Naive B cell (primary cell): ENCODE measurements around the gene MAPKAPK2. TPM values are rescaled to one million over a fixed set of nuclear protein-coding genes. Genes with fewer than 3 reads are reported as not detected.
A peak's percentile ranks its signal among the peaks of the same experiment; 100 is the strongest.

Experiments
- ATAC-seq, 2 donors: fragments of 150-1000 bp; cut with Tn5 transposase; 2 replicates each; pipeline ENCODE4 v1.10.0; 2021; ENCODE audit warnings: low read depth in 2 of 2, mild to moderate bottlenecking in 2 of 2, moderate library complexity in 2 of 2
- DNase-seq: peaks from one replicate; pipeline ENCODE4 v3.0.0; 2022
- H3K27ac Mint-ChIP-seq, 6 donors: one replicate each; pipeline ENCODE4 v1.8.0; 2020 to 2022; ENCODE audit warnings: mild to moderate bottlenecking in 6 of 6, mixed read lengths in 6 of 6, moderate library complexity in 5 of 6, inconsistent platforms in 2 of 6
- H3K27me3 Mint-ChIP-seq, 3 donors: one replicate each; pipeline ENCODE4 v1.8.0; 2021 to 2022; ENCODE audit warnings: mixed read lengths in 3 of 3, mild to moderate bottlenecking in 1 of 3
- H3K36me3 Mint-ChIP-seq, 2 donors: one replicate each; pipeline ENCODE4 v1.8.0; 2020 to 2022; ENCODE audit warnings: mixed read lengths in 2 of 2, inconsistent platforms in 1 of 2, mild to moderate bottlenecking in 1 of 2
- H3K4me1 Mint-ChIP-seq, 3 donors: one replicate each; pipeline ENCODE4 v1.8.0; 2020 to 2022; ENCODE audit warnings: mixed read lengths in 3 of 3, inconsistent platforms in 1 of 3, mild to moderate bottlenecking in 1 of 3, moderate library complexity in 1 of 3
- H3K4me3 Mint-ChIP-seq, 8 donors: one replicate each; pipeline ENCODE4 v1.8.0; 2020 to 2022; ENCODE audit warnings: mild to moderate bottlenecking in 8 of 8, mixed read lengths in 8 of 8, moderate library complexity in 8 of 8, inconsistent platforms in 2 of 8
- H3K9me3 Mint-ChIP-seq, 7 donors: one replicate each; pipeline ENCODE4 v1.8.0; 2020 to 2022; ENCODE audit warnings: mixed read lengths in 7 of 7, mild to moderate bottlenecking in 5 of 7, inconsistent platforms in 2 of 7, moderate library complexity in 1 of 7
- polyA plus RNA-seq, 6 donors: library from polyadenylated mRNA; unstranded; fragments of 300-500 nt; fragmentation: Illumina TruSeq; gene quantifications; one replicate each; pipeline ENCODE4 v1.2.3, GENCODE V29; 2021; ENCODE audit warnings: low read depth in 6 of 6

MAPKAPK2 gene
- polyA plus RNA-seq, 6 donors from 2014 or later, result 1.7 to 3.6 (median 2.8) TPM

DNA sequence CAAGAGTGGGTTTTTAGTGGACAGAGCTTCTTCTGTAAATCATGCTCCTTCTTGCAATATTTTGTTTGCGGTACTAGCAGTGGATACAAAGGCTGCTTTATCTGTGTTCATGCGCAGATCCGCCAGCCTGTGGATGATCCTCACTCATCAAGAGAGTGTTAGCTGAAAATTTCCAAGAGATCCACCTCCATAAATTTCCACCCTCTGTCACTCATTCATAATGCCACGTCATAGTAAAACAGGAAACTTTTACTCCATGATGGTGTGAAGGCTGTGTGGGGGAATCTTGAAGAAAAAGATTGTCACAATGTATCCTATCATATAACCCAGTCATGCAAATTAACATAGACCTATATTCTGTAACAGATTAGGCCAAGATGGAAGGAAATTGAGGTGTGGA, 4.4 kb upstream of the MAPKAPK2 start:
- H3K27ac Mint-ChIP-seq, result peak overlapping the region in 4 of 6 donors; percentile 17 to 95 (median 83)
- no peaks in the 10 kb centered on the region for H3K36me3 Mint-ChIP-seq
- no peak for DNase-seq
- ATAC-seq, result no peak
- peaks cover 8 to 18% (median 17%) of the 10 kb centered on the region in 3 donors for H3K27me3 Mint-ChIP-seq
- peaks cover 57 to 73% (median 68%) of the 10 kb centered on the region in 3 donors for H3K4me1 Mint-ChIP-seq
- H3K9me3 Mint-ChIP-seq, result no peaks in the 10 kb centered on the region
- peak overlapping the region in 3 of 8 donors; percentile 61 to 91 (median 75) for H3K4me3 Mint-ChIP-seq

DNA sequence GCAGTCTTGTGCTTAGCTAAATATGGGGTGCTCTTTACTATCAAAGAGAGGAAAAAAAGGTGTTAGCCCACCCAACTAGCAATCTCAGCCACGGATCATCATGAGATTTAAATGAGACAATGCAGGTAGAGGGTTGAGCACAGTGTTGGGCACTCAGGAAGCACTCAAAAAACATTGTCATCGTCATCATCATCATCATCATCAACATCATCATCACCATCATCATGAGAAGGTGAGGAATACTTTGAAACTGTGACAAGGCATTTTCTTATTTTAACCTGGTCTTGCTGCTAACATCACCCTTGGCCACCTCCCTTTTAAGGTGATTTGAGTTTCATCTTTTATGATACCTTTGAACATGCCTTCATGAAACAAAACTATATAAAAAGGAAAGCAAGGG, 3.3 kb upstream of the MAPKAPK2 start:
- H3K27ac Mint-ChIP-seq, result peak overlapping the region in 1 of 6 donors; percentile 24
- peaks cover 5 to 13% (median 8%) of the 10 kb centered on the region in 3 donors for H3K27me3 Mint-ChIP-seq
- ATAC-seq, result no peak
- H3K4me1 Mint-ChIP-seq, result peaks cover 60 to 73% (median 66%) of the 10 kb centered on the region in 3 donors
- no peaks in the 10 kb centered on the region for H3K36me3 Mint-ChIP-seq
- no peak for DNase-seq
- no peaks in the 10 kb centered on the region for H3K9me3 Mint-ChIP-seq
- peak overlapping the region in 2 of 8 donors; percentile 49 to 67 for H3K4me3 Mint-ChIP-seq

DNA sequence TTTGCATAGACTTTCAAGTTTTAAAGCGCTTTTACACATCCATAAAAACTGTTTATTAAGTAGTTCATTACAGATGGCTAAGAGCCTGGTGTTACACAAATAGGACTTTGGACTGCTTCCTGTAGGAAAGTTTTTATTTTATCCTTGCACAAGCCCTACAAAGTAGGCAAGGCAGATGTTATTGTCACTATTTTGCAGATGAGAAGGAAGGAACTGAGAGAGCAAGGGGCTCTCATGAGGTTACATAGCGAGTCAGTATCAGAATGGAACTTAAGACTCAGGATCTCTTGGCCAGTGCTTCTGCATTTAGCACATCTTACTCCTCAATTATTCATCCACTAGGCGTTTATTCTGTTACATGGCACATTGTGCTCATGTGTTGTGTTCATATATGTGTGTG, 2.6 kb upstream of the MAPKAPK2 start:
- ATAC-seq (no peak), DNase-seq (no peak)
- Mint-ChIP-seq H3K27me3 (peaks cover 5 to 7% (median 5%) of the 10 kb centered on the region in 3 donors), H3K36me3 (no peaks in the 10 kb centered on the region), H3K27ac (peak overlapping the region in 1 of 6 donors; percentile 43), H3K9me3 (no peaks in the 10 kb centered on the region), H3K4me1 (peaks cover 64 to 75% (median 68%) of the 10 kb centered on the region in 3 donors), H3K4me3 (peak overlapping the region in 7 of 8 donors; percentile 30 to 81 (median 65))

DNA sequence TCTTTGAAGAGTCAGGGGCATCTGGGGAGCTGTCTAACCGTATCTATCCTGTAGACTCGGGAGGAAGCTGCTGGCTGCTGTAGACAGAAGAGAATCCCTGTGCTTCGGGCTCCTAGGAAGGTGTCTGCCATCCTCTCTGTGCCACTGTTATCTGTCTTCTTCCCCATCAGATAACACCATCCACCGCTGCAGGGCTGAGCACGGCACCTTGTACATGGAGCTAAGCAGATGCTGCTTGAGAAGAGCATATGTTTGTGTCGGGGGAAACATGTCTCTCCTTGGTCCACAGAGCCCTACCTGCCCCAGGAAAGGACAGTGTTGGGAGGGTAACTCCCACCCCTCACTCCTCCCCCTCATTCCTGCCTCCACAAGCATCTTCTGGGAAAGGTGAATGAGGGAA, 1.4 kb upstream of the MAPKAPK2 start:
- H3K27ac Mint-ChIP-seq, result no peak overlapping the region
- no peaks in the 10 kb centered on the region for H3K9me3 Mint-ChIP-seq

DNA sequence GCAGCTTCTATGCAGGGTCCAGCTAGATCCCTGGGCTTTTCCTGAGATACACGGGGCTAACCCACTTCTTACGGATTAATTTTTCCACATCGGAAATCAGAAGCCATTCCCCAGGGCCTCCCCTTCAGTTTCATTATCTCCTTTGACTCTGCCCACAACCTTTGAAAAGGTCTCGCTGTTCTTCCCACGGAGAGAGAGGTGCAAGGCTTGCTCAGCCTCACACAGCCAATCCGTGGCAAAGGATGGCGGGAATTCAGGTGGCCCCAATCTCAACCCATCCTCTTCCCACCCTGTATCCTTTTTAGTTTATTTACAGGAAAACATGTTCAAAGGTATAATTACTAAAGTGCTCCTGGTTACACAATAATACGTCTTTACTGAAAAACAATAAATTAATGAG, 702 bp upstream of the MAPKAPK2 start:
- Mint-ChIP-seq H3K9me3 (no peaks in the 10 kb centered on the region), H3K36me3 (no peaks in the 10 kb centered on the region), H3K4me1 (peaks cover 72 to 82% (median 78%) of the 10 kb centered on the region in 3 donors), H3K27ac (peak overlapping the region in 3 of 6 donors; percentile 38 to 95 (median 89)), H3K27me3 (peaks cover 0 to 1% (median 0%) of the 10 kb centered on the region in 3 donors), H3K4me3 (peak overlapping the region; percentile 56 to 92 (median 79))
- no peak for DNase-seq
- no peak for ATAC-seq

More for the DNA sequence above, 1.4 kb upstream of the MAPKAPK2 start:
- no peaks in the 10 kb centered on the region for H3K36me3 Mint-ChIP-seq
- ATAC-seq (no peak), DNase-seq (no peak)
- H3K4me3 Mint-ChIP-seq, result peak overlapping the region in 6 of 8 donors; percentile 38 to 92 (median 63)
- peaks cover 0 to 7% (median 4%) of the 10 kb centered on the region in 3 donors for H3K27me3 Mint-ChIP-seq
- peaks cover 74 to 84% (median 78%) of the 10 kb centered on the region in 3 donors for H3K4me1 Mint-ChIP-seq

DNA sequence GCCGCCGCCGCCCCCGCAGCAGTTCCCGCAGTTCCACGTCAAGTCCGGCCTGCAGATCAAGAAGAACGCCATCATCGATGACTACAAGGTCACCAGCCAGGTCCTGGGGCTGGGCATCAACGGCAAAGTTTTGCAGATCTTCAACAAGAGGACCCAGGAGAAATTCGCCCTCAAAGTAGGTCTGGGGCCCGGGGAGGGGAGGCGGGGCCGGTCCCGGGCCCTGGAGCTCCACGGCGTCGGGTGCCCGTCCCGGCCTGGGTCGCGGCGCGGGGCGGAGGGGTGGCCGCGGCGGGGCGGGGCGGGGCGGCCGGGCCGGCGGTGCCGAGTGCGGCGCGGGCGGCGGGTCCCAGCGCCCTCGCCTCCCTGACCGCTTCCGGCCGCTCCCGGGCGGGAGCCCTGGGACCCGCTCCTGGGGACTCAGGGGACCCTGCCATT, 646 bp downstream of the MAPKAPK2 start:
- Mint-ChIP-seq H3K4me1 (peaks cover 70 to 82% (median 78%) of the 10 kb centered on the region in 3 donors), H3K27ac (peak overlapping the region; percentile 89 to 97 (median 95)), H3K27me3 (no peaks in the 10 kb centered on the region), H3K9me3 (no peaks in the 10 kb centered on the region), H3K4me3 (peak overlapping the region; percentile 91 to 100 (median 99)), H3K36me3 (no peaks in the 10 kb centered on the region)
- DNase-seq (peak; percentile 27), ATAC-seq (peak; percentile 39 to 44)

DNA sequence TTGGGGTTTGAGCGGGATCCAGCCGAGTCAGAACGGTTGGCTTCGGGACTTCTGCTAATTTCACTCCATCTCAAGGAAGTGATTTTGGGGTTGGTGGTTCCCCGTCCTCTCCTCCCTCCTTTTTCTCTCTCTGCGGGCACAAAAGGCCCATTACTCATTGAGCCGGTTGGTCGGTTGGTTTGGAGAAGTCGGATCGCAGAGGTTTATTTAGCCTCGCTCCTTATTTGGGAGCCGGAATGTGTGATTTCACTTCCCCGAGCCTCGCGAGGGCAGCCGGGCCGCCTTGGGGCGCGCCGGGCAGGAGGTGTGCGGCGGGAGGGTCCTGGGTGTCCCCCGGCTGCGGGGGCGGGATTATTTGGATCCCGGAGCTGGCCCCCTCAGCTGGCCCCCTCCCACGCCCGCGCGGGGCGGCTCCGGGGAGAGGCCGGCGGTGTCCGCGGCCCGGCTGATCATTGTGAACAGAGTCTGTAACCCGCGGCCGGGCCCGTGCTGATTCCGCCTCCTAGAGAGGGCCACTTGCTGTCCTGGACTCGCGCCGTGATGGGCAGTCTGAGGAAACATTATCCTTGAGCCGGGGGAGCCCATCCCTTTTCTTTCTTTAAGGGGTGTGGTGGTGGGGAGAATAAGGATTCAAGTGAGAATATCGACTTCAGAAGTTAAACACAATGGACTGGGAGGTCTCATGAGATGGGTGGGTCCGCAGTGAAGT, 1.2 kb downstream of the MAPKAPK2 start:
- peak; percentile 67 for DNase-seq
- no peaks in the 10 kb centered on the region for H3K36me3 Mint-ChIP-seq
- H3K27ac Mint-ChIP-seq, result peak overlapping the region; percentile 89 to 99 (median 97)
- peak overlapping the region; percentile 91 to 100 (median 99) for H3K4me3 Mint-ChIP-seq
- H3K4me1 Mint-ChIP-seq, result peaks cover 70 to 82% (median 81%) of the 10 kb centered on the region in 3 donors
- H3K27me3 Mint-ChIP-seq, result no peaks in the 10 kb centered on the region
- peak; percentile 43 to 52 for ATAC-seq
- H3K9me3 Mint-ChIP-seq, result no peaks in the 10 kb centered on the region

DNA sequence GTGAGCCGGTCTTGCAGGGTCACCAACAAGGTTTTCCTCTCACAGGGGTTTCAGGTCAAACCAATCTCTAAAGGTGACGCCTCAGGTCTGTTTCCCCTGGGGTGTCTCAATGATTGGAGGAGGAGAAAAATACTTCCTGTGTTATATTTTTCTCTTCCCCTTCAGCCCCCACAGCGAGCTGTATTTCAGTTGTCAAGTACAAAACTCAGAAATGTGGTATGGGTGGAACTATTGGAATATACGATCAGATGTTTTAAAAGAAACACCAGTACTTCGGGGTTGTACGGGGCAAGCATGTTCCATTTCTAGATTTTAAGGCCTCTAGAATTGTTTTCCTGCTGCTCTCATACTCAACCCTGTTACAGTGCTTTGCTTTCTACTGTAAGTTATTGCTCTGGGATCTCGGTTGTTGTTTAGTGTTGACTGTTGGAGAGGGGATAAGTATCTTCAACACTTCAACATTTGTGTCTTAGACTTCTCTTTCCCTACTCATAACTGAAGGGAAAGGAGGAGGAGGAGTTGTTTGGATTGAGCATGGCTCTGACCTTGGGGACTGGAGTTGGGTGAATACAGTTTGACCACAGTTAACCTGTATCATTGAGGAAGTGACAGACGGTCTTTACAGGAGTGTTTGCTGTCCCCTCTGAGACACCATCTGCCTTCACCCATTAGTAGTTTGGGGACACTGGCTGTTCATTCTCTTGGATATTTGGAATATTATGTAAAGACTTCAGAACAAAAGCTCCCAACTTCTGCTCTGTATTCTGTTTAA, 2.0 kb downstream of the MAPKAPK2 start:
- Mint-ChIP-seq H3K27me3 (no peaks in the 10 kb centered on the region), H3K9me3 (no peaks in the 10 kb centered on the region), H3K36me3 (no peaks in the 10 kb centered on the region), H3K4me1 (peaks cover 68 to 85% (median 82%) of the 10 kb centered on the region in 3 donors), H3K27ac (peak overlapping the region; percentile 89 to 99 (median 96)), H3K4me3 (peak overlapping the region; percentile 91 to 100 (median 99))
- ATAC-seq, result peak; percentile 39 to 40
- DNase-seq, result peak; percentile 53

DNA sequence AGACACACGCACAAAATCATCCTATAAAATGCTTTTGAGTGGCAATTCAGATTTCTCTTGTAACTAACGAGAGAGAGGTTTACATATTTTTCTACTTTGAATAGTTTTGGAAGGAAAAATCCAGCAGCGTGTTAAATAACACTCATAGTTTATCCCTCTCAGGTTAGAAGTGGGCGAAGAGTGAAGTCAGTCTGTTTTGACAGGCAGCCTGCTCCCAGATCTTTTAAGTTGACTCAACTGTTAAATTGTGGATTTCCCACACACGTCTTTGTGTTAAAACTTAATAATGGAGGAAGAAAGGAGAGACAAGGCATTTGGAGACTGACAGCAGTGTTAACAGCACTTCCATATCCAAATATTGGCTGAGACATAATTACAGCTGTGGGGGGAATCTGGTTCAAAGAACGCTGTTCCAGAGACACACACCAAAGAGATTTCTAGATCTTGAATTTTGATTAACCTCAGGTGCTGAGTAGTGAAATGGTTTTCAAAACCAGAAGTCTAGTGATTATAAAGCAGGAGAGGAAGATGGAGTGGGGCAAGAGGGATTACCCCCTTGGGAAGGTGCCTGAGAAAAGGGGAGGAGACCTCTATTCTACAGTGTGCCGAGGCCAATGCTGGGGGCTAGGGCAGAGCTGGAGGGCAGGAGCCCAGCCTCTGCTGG, 2.7 kb downstream of the MAPKAPK2 start:
- Mint-ChIP-seq H3K27me3 (no peaks in the 10 kb centered on the region), H3K27ac (peak overlapping the region in 4 of 6 donors; percentile 89 to 99 (median 98)), H3K36me3 (no peaks in the 10 kb centered on the region), H3K4me1 (peaks cover 69 to 85% (median 82%) of the 10 kb centered on the region in 3 donors), H3K4me3 (peak overlapping the region in 7 of 8 donors; percentile 91 to 100 (median 99)), H3K9me3 (no peaks in the 10 kb centered on the region)
- no peak for ATAC-seq
- no peak for DNase-seq

DNA sequence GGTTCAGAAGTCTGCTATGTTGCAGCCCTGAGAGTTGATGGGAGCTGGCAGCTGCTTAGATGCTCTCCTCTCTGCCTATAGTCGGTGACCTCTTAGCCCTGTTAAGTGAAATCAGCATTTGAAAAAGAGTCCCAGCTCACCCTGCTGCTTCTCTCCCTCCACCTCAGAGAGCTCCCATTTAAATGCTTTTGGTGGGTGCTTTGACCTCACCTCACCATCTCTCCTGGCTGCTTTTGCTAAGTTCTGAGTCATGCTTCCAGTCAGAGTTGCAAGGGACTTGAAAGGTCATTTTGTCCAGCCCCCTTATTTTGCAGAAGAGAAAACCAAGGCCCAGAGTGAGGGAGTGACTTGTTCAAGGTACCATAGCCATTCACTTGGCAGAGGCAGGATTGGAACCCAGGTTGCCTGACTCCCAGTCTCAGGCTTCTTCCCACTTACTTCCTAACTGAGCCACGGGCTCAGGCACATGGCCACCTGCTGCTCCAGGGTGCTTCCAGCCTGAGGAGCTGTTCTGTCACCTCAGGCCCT, 3.3 kb downstream of the MAPKAPK2 start:
- Mint-ChIP-seq H3K4me1 (peaks cover 66 to 85% (median 82%) of the 10 kb centered on the region in 3 donors), H3K27ac (peak overlapping the region in 1 of 6 donors; percentile 38), H3K27me3 (no peaks in the 10 kb centered on the region), H3K36me3 (no peaks in the 10 kb centered on the region), H3K9me3 (no peaks in the 10 kb centered on the region), H3K4me3 (peak overlapping the region in 4 of 8 donors; percentile 53 to 99 (median 64))
- ATAC-seq, result no peak
- no peak for DNase-seq

DNA sequence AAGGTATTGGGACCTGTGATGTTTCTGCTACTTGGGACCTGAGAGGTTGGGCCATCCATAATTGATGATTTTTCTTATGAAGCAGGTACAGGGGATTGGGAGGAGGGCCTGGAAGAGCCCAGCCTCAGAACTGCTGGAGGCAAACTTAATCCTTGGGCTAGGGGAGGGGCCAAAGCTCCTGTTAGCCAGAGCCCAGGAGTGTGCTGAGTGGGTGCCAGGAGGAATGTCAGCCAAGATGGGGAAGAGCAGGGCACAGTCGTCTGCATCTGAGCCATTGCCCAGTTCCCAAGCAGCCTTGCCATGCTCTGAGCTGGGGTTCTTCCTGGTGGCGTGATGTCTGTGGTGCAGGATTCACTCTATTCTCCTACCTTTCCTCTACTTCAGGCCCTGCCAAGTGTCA, 5.8 kb downstream of the MAPKAPK2 start:
- H3K9me3 Mint-ChIP-seq, result no peaks in the 10 kb centered on the region
- H3K27me3 Mint-ChIP-seq, result no peaks in the 10 kb centered on the region
- no peak for ATAC-seq
- no peak overlapping the region for H3K27ac Mint-ChIP-seq
- H3K36me3 Mint-ChIP-seq, result no peaks in the 10 kb centered on the region
- H3K4me1 Mint-ChIP-seq, result peaks cover 74 to 94% (median 91%) of the 10 kb centered on the region in 3 donors
- H3K4me3 Mint-ChIP-seq, result peak overlapping the region in 2 of 8 donors; percentile 15 to 39
- no peak for DNase-seq

DNA sequence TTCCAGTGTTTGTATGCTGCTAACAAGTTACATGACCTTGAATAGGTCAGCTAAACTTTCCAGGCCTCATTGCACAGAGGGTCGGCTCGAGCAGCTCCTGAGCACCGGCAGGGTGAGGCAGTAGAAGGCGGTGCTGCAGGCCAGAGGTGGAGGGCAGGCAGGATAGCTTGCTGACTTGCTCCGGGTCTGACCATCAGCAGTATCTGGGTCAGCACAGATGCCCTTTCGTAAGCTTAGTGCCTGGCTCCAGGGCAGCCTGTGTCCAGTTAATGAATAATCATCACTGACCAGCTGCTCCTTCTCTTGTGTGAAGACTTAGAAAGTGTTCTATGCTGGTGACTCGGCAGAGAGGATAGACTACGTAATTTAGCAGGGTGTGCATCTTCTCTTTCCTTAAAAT, 6.9 kb downstream of the MAPKAPK2 start:
- DNase-seq (no peak), ATAC-seq (no peak)
- Mint-ChIP-seq H3K9me3 (no peaks in the 10 kb centered on the region), H3K27me3 (no peaks in the 10 kb centered on the region), H3K27ac (peak overlapping the region in 3 of 6 donors; percentile 34 to 69 (median 57)), H3K4me1 (peaks cover 77 to 99% (median 97%) of the 10 kb centered on the region in 3 donors), H3K36me3 (peaks cover 6 to 10% of the 10 kb centered on the region in 2 donors), H3K4me3 (no peak overlapping the region)

DNA sequence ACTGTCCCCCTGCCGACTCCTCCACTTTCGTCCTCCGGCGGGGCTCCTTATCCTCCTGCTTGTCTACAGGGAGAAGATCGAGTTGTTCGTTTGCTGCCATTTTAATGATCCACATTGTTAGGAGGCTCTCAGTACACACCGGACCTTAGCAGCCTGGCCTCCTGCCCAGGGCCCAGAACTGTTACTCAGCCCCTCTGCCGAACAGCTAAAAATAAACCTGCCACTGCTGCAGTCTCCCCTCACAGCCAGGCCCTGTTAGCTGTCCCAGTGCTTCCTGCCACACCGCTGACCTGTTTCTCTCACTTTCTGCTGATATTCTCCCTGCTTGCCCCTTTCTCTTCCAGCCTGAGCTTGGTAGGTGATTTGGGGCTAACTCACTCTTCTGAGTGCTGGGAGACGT, 8.3 kb downstream of the MAPKAPK2 start:
- peaks cover 74 to 100% (median 97%) of the 10 kb centered on the region in 3 donors for H3K4me1 Mint-ChIP-seq
- peaks cover 16 to 21% of the 10 kb centered on the region in 2 donors for H3K36me3 Mint-ChIP-seq
- H3K4me3 Mint-ChIP-seq, result no peak overlapping the region
- DNase-seq (no peak), ATAC-seq (no peak)
- no peaks in the 10 kb centered on the region for H3K9me3 Mint-ChIP-seq
- no peaks in the 10 kb centered on the region for H3K27me3 Mint-ChIP-seq
- no peak overlapping the region for H3K27ac Mint-ChIP-seq
